ENCODE measurements around the gene SLFN12L. TPM values are rescaled to one million over a fixed set of nuclear protein-coding genes. Genes with fewer than 3 reads are reported as not detected.

The SLFN12L gene
- total and polyA plus RNA-seq, 9 of the 15 experiments (the other 6 are each of a cell fraction or from before 2014, with no cell fraction given) = 0.04 to 0.31 (median 0.08) TPM; not detected in 3

DNA sequence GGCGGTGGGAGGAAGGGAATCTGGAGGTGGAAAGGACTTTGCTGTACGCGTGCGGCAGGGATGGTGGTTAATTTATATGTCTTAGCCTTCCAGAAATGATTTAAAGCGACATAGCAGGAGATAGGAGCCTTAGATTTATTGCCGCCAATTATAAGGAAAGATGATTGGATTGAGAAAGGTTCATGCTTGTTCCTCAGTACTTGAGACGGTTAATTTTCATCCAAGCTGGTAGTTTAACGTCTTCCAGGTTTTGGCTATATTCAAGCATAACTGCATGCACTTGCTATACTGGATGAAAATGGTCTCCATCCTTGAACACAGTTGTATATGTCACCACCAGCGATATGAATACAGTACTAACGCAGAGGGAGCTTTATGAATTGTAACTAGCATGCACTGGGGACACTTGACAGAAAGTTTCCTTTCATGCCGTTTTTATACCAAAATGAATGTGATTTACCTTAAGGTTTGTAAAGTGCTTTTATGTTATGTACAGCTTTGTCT lies 41.5 kb upstream of the SLFN12L start (continued):
- 0 out of 2 replicates have a peak, but pooled peaks have one; percentile 5 for TF ChIP-seq ZNF592 (IDR thresholded peaks at IDR 0.05)
- TF ChIP-seq, protein P1, sequence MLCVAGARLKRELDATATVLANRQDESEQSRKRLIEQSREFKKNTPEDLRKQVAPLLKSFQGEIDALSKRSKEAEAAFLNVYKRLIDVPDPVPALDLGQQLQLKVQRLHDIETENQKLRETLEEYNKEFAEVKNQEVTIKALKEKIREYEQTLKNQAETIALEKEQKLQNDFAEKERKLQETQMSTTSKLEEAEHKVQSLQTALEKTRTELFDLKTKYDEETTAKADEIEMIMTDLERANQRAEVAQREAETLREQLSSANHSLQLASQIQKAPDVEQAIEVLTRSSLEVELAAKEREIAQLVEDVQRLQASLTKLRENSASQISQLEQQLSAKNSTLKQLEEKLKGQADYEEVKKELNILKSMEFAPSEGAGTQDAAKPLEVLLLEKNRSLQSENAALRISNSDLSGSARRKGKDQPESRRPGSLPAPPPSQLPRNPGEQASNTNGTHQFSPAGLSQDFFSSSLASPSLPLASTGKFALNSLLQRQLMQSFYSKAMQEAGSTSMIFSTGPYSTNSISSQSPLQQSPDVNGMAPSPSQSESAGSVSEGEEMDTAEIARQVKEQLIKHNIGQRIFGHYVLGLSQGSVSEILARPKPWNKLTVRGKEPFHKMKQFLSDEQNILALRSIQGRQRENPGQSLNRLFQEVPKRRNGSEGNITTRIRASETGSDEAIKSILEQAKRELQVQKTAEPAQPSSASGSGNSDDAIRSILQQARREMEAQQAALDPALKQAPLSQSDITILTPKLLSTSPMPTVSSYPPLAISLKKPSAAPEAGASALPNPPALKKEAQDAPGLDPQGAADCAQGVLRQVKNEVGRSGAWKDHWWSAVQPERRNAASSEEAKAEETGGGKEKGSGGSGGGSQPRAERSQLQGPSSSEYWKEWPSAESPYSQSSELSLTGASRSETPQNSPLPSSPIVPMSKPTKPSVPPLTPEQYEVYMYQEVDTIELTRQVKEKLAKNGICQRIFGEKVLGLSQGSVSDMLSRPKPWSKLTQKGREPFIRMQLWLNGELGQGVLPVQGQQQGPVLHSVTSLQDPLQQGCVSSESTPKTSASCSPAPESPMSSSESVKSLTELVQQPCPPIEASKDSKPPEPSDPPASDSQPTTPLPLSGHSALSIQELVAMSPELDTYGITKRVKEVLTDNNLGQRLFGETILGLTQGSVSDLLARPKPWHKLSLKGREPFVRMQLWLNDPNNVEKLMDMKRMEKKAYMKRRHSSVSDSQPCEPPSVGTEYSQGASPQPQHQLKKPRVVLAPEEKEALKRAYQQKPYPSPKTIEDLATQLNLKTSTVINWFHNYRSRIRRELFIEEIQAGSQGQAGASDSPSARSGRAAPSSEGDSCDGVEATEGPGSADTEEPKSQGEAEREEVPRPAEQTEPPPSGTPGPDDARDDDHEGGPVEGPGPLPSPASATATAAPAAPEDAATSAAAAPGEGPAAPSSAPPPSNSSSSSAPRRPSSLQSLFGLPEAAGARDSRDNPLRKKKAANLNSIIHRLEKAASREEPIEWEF (CRISPR knock-in tag; IDR thresholded peaks at IDR 0.05) = 0 out of 2 replicates have a peak, but pooled peaks have one; percentile 63
- TF ChIP-seq BRD9 (IDR thresholded peaks at IDR 0.05; ENCODE audit: low read depth, partially characterized antibody) = peak; percentile 19
- TF ChIP-seq SMARCA4 (IDR thresholded peaks at IDR 0.05) = 0 out of 2 replicates have a peak, but pooled peaks have one; percentile 19
- 0 out of 2 replicates have a peak, but pooled peaks have one; percentile 10 for TF ChIP-seq NFATC3 (IDR thresholded peaks at IDR 0.05)
- peak; percentile 52 for TF ChIP-seq MEIS2 (IDR thresholded peaks at IDR 0.05; ENCODE audit: partially characterized antibody)
- peak; percentile 48; the same call in 1 of the 2 replicates for TF ChIP-seq ILF3 (IDR thresholded peaks at IDR 0.05; ENCODE audit: borderline replicate concordance)
- peak; percentile 1 for TF ChIP-seq NCOA4 (IDR thresholded peaks at IDR 0.05; ENCODE audit: partially characterized antibody)
- TF ChIP-seq ZBTB49 (CRISPR knock-in tag; IDR thresholded peaks at IDR 0.05; ENCODE audit: borderline replicate concordance) = no peak

Data from K562 (cell line).